SK-N-MC (cell line): ENCODE results near the gene PCDHA7.

Experiments used
- EZH2 ChIP-seq: fragments of 200-600 bp; sonication (generic); IDR thresholded peaks from one replicate; pipeline ENCODE4 v1.6.1; 2017; ENCODE audit warnings: antibody characterized with exemption
- POLR2AphosphoS5 ChIP-seq: IDR thresholded peaks from 2 replicates; pipeline ENCODE4 v1.6.1; 2012; ENCODE audit warnings: mild to moderate bottlenecking, low read depth, low read length, borderline replicate concordance

GRCh38 chr5:140862441-140863295 is 28.6 kb downstream of the PCDHA7 start:
- no peak for TF ChIP-seq EZH2
- TF ChIP-seq POLR2AphosphoS5: no peak
